Thyroid gland (tissue), 4 donors: ENCODE measurements around the gene GLI3. TPM values are rescaled to one million over a fixed set of nuclear protein-coding genes. Genes with fewer than 3 reads are reported as not detected.

Experiments
- DNase-seq, 2 donors: peaks; one replicate each; pipeline ENCODE4 v3.0.0-alpha.2; 2019
- H3K27ac ChIP-seq, 3 donors: fragments of 200-600 bp; sonication (generic); 1 replicate in 2 of 3; 2 replicates in 1 of 3; pipeline ENCODE4 v1.5.1; 2016 to 2019; ENCODE audit warnings: mild to moderate bottlenecking in 1 of 3, moderate library complexity in 1 of 3
- H3K27me3 ChIP-seq: fragments of 200-600 bp; sonication (generic); one replicate; pipeline ENCODE4 v1.5.1; 2019
- H3K36me3 ChIP-seq, 2 donors: fragments of 200-600 bp; sonication (generic); one replicate each; pipeline ENCODE4 v1.5.1; 2016 to 2019
- H3K4me1 ChIP-seq, 2 donors: fragments of 200-600 bp; sonication (generic); one replicate each; pipeline ENCODE4 v1.5.1; 2017 to 2019
- H3K4me3 ChIP-seq, 3 donors: fragments of 200-600 bp; sonication (generic); replicated peaks in 1 of 3; 1 replicate in 2 of 3; 2 replicates in 1 of 3; pipeline ENCODE4 v1.5.1; 2016; ENCODE audit warnings: mild to moderate bottlenecking in 1 of 3
- H3K9me3 ChIP-seq: fragments of 200-600 bp; sonication (generic); one replicate; pipeline ENCODE4 v1.5.1; 2017
- POLR2A ChIP-seq, 2 donors: fragments of 450-650 bp; IDR thresholded peaks; one replicate each; pipeline ENCODE4 v1.6.1; 2017; ENCODE audit warnings: antibody characterized with exemption in 2 of 2, mild to moderate bottlenecking in 2 of 2, moderate library complexity in 1 of 2
- WGBS, 2 donors: methylation state at CpG; one replicate each; pipeline ENCODE4 v1.1.5; 2017; 5-methylcytosine and 5-hydroxymethylcytosine counted together
- intact Hi-C: fragments of 100-400 bp; cut with DNase I; formaldehyde crosslinking; loops from one replicate; pipeline ENCODE4 v1.15.1; 2023
- total RNA-seq, 4 donors: library from RNA; depleted of rRNA; stranded (reverse); fragments of >200 nt; gene quantifications; one replicate each; pipeline ENCODE4 v1.2.3, GENCODE V29; 2016
- TF ChIP-seq, protein P1 (sequence below), 6 experiments: fragments of 200-600 bp in 3 of 6; fragments of 450-650 bp in 3 of 6; sonication (generic) in 3 of 6; IDR thresholded peaks; one replicate each; pipeline ENCODE4 v1.5.1; 2016 to 2019; ENCODE audit warnings: antibody characterized with exemption in 6 of 6, mild to moderate bottlenecking in 2 of 6, inconsistent platforms in 1 of 6, moderate library complexity in 1 of 6

GLI3 gene
- total RNA-seq, 4 donors from 2014 or later = 10.1 to 15.6 (median 13.6) TPM

DNA sequence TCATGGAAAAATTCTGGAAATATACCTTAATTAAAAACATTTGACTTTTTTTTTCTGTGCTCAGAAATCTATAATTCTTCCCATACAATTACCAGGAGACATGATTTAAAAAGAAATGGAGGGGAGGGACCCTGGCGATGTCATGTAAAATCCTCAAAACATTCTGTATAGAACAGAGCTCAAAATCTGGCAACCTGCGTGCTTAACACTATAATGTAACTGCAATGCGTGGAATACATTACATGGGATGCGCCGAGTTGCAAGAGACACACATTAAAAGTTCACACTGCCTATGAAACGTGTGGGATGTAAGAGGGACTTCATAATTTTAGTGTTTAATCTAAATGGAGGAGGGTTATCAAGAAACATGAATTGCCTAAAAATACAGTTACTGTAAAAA is 215.0 kb downstream of the GLI3 start:
- intact Hi-C loops = no loop called here
- TF ChIP-seq, protein P1, sequence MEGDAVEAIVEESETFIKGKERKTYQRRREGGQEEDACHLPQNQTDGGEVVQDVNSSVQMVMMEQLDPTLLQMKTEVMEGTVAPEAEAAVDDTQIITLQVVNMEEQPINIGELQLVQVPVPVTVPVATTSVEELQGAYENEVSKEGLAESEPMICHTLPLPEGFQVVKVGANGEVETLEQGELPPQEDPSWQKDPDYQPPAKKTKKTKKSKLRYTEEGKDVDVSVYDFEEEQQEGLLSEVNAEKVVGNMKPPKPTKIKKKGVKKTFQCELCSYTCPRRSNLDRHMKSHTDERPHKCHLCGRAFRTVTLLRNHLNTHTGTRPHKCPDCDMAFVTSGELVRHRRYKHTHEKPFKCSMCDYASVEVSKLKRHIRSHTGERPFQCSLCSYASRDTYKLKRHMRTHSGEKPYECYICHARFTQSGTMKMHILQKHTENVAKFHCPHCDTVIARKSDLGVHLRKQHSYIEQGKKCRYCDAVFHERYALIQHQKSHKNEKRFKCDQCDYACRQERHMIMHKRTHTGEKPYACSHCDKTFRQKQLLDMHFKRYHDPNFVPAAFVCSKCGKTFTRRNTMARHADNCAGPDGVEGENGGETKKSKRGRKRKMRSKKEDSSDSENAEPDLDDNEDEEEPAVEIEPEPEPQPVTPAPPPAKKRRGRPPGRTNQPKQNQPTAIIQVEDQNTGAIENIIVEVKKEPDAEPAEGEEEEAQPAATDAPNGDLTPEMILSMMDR (IDR thresholded peaks at IDR 0.05) = no peak
- no peak for TF ChIP-seq POLR2A (IDR thresholded peaks at IDR 0.05)
- no peaks in the 10 kb centered on the region for H3K36me3 ChIP-seq
- no peaks in the 10 kb centered on the region for H3K27me3 ChIP-seq
- peaks cover 35 to 39% of the 10 kb centered on the region in 2 donors for H3K4me1 ChIP-seq
- no peak for DNase-seq
- peak overlapping the region in 1 of 3 donors; percentile 86 for H3K27ac ChIP-seq
- H3K4me3 ChIP-seq = no peak overlapping the region
- WGBS, 2 donors = 78 to 79% methylated on average over 6 of the region's 6 CpGs
- no peaks in the 10 kb centered on the region for H3K9me3 ChIP-seq

DNA sequence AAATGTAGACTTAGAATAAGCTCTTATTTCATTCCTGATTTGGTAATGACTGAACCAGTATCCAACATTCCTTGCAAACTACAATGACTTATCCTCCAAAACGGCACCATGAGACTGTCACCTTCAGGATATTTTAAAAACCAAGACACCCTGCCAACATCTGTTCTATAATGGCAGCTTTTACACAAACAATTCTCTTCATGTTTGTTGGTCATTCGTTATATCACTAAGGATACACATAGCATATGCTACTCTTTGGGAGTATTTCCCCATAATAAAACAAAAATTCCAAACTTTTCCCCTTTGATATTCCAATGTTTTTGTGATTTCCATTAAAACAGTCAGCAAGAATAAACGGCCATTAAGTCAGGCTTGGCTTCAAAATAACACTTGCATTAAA is 215.4 kb downstream of the GLI3 start:
- Histone ChIP-seq H3K36me3 (no peaks in the 10 kb centered on the region), H3K27me3 (no peaks in the 10 kb centered on the region), H3K27ac (peak overlapping the region in 1 of 3 donors; percentile 86), H3K9me3 (no peaks in the 10 kb centered on the region), H3K4me1 (peaks cover 35 to 40% of the 10 kb centered on the region in 2 donors), H3K4me3 (no peak overlapping the region)
- WGBS, 2 donors = 81 to 84% methylated on average over 3 of the region's 3 CpGs
- DNase-seq = no peak
- TF ChIP-seq, protein P1 (IDR thresholded peaks at IDR 0.05) = no peak
- TF ChIP-seq POLR2A (IDR thresholded peaks at IDR 0.05) = no peak
- intact Hi-C loops = no loop called here

DNA sequence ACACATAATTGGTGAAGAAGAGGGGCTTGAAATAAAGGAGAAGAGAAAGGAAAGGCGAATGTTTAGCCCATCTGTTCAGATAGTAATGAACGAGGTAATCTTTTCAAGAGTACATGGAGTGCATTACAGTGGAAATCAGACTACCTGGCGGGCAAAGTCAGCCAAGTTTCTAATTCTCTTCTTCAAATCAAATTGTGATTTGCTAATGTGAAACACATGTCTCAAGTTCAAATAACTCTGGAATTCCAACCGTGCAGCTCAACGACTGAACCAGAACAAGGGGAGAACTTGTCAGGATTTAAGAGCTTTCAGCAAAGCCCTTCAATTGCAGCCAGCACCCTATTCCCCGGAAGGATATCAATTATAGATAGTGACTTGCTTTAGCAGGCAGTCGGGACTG is 216.9 kb downstream of the GLI3 start:
- Histone ChIP-seq H3K27ac (peak overlapping the region; percentile 84 to 86 (median 85)), H3K9me3 (no peaks in the 10 kb centered on the region), H3K4me3 (no peak overlapping the region), H3K27me3 (no peaks in the 10 kb centered on the region), H3K36me3 (no peaks in the 10 kb centered on the region), H3K4me1 (peaks cover 35 to 40% of the 10 kb centered on the region in 2 donors)
- intact Hi-C loops = no loop called here
- 30 to 42% methylated on average over 7 of the region's 7 CpGs for WGBS, 2 donors
- peak in 1 of 2 donors; percentile 65 for TF ChIP-seq POLR2A (IDR thresholded peaks at IDR 0.05)
- TF ChIP-seq, protein P1 (IDR thresholded peaks at IDR 0.05) = no peak
- peak; percentile 78 to 80 for DNase-seq

DNA sequence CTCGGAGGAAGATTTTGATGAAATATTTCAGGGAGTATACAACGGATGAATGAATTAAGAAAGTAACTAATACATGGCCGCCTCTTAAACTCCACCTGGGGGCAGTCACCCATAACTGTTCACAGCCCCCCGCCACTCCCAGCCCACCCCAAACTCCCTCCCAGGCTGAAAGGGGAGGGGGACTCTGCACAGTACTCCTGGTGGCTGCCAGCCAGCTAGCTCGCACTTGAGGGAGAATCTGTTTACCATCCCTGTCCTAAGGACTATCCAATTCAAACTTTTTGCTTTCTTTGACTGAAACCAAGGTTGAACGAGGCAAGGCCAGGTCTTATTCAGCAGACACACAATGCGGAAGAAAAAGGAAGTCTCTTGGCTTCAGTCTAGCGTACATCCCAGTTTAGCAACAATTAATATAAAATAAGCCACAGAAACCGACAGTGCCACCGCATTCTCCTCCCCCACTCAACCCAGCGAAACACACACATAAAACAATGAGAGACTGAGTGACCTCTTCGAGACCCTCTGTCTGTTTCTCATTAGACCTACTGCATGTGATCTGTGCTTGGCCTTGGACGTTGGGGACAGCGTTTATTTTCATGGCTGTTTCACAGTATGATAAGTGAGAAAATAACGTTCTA is 219.5 kb downstream of the GLI3 start:
- intact Hi-C loops = no loop called here
- WGBS, 2 donors = 30 to 39% methylated on average over 15 of the region's 15 CpGs
- no peaks in the 10 kb centered on the region for H3K9me3 ChIP-seq
- TF ChIP-seq, protein P1 (IDR thresholded peaks at IDR 0.05) = no peak
- TF ChIP-seq POLR2A (IDR thresholded peaks at IDR 0.05) = no peak
- peak overlapping the region; percentile 75 to 90 (median 85) for H3K27ac ChIP-seq
- peaks cover 27 to 37% of the 10 kb centered on the region in 2 donors for H3K4me1 ChIP-seq
- H3K36me3 ChIP-seq = no peaks in the 10 kb centered on the region
- peak; percentile 70 to 76 for DNase-seq
- no peak overlapping the region for H3K4me3 ChIP-seq
- H3K27me3 ChIP-seq = no peaks in the 10 kb centered on the region

DNA sequence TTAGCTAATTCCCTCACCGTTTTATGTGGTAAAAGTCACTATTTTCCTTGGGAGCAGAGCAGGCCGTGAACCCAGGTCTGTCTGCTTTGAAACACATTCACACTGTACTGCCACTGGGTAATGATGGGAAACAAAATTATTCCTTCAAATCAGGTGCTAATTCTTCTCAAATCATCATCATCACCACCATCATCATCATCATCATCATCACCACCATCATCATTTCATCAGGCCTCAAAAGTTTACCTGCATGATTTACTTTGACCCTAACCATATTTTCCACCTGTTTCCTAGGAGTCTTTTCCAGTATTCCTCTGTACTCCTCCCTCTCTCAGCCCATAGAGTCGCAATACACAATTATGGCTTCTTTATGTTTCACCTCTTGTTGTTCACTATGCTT is 220.5 kb downstream of the GLI3 start:
- Histone ChIP-seq H3K4me1 (peaks cover 29 to 41% of the 10 kb centered on the region in 2 donors), H3K27ac (peak overlapping the region in 2 of 3 donors; percentile 85 to 90), H3K9me3 (no peaks in the 10 kb centered on the region), H3K36me3 (no peaks in the 10 kb centered on the region), H3K4me3 (no peak overlapping the region), H3K27me3 (no peaks in the 10 kb centered on the region)
- intact Hi-C loops = no loop called here
- no peak for TF ChIP-seq POLR2A (IDR thresholded peaks at IDR 0.05)
- TF ChIP-seq, protein P1 (IDR thresholded peaks at IDR 0.05) = no peak
- 96 to 97% methylated on average over 3 of the region's 3 CpGs for WGBS, 2 donors
- DNase-seq = no peak
